ENCODE results near the gene KLF16. TPM values are rescaled to one million over a fixed set of nuclear protein-coding genes. Genes with fewer than 3 reads are reported as not detected.

KLF16 gene
- total RNA-seq, 4 donors from 2014 or later = 9.0 to 18.3 (median 11.6) TPM

DNA sequence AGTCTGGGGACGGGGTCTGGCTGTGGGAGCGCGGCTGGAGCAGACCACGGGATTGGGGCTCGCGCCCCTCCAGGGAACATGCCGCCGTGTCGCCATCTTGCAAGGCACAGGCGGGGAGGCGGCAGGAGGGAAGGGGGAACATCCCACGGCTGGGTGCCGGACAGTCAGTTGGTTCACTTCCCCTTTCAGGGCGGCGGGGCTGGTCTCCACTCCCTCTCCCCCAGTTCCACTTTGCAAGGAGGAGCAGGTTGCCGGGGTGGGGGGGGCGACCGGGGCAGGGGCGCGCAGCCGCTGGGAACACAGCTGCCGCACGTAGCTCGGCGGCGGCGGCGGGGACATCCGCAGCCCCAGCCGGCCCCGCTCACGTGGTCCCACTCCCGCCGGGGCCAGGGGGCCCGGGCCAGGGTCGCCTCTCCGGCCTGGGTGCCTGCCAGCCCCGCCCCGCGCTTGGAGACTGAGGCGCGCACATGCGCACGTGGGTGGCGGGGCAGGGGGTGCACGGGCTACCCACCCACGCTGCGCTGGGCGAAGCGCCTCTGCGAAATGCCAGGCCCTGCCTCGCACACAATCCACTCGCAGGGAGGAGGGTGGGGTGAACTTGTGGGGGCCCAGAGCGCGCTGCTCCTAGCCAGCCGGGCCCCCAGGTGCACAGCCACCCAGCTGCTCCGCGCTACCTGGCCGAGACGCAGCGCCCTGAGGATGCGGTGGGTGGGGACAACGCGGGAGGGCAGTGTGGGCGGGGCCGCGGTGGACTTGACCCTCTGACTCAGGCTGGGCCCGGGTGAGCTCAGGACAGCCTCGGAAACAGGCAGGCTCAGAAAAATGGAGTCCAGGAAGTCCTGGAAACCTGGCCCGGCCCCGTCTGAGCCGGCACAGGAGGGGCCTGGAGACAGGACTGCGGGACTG lies 6.4 kb downstream of the KLF16 start:
- H3K4me1 ChIP-seq = peaks cover 69 to 98% (median 94%) of the 10 kb centered on the region in 4 donors
- peak overlapping the region; percentile 91 to 96 (median 93) for H3K27ac ChIP-seq
- intact Hi-C loops (cut with DNase I; ENCODE audit: low total_unique reads) = no loop called here
- no peaks in the 10 kb centered on the region for H3K9me3 ChIP-seq
- peak overlapping the region; percentile 21 to 55 (median 40) for H3K4me3 ChIP-seq
- peak; percentile 96 for DNase-seq
- H3K27me3 ChIP-seq = no peaks in the 10 kb centered on the region
- TF ChIP-seq POLR2A (IDR thresholded peaks at IDR 0.05) (peak; percentile 92), CTCF (IDR thresholded peaks at IDR 0.05) (no peak), EP300 (IDR thresholded peaks at IDR 0.05; ENCODE audit: low read depth) (no peak), POLR2AphosphoS5 (IDR thresholded peaks at IDR 0.05) (peak; percentile 86 to 97 (median 94))
- H3K36me3 ChIP-seq = no peaks in the 10 kb centered on the region
- WGBS, 2 donors (ENCODE audit: low coverage in 1 of 2) = 0% methylated on average over 1 to 30 of the region's 73 CpGs
- in situ Hi-C loops (cut with MboI; ENCODE audit: low pct_ligation_motif_present in 1 of 4, low pct_unique_long_range_greater_than_20kb in 1 of 4, low sequenced_read_pairs in 3 of 4) = no loop called here

GRCh38 chr19:1856345-1856697 lies 7.1 kb downstream of the KLF16 start:
- TF ChIP-seq POLR2A (IDR thresholded peaks at IDR 0.05) = no peak
- no peak for TF ChIP-seq CTCF (IDR thresholded peaks at IDR 0.05)
- no peak for TF ChIP-seq POLR2AphosphoS5 (IDR thresholded peaks at IDR 0.05)
- TF ChIP-seq EP300 (IDR thresholded peaks at IDR 0.05; ENCODE audit: low read depth) = no peak
- no peaks in the 10 kb centered on the region for H3K9me3 ChIP-seq
- peaks cover 65 to 96% (median 92%) of the 10 kb centered on the region in 4 donors for H3K4me1 ChIP-seq
- H3K27me3 ChIP-seq = no peaks in the 10 kb centered on the region
- in situ Hi-C loops (cut with MboI; ENCODE audit: low pct_ligation_motif_present in 1 of 4, low pct_unique_long_range_greater_than_20kb in 1 of 4, low sequenced_read_pairs in 3 of 4) = no loop called here
- peak overlapping the region; percentile 91 to 96 (median 93) for H3K27ac ChIP-seq
- intact Hi-C loops (cut with DNase I; ENCODE audit: low total_unique reads) = no loop called here
- H3K36me3 ChIP-seq = no peaks in the 10 kb centered on the region
- 18% methylated on average over 5 of the region's 6 CpGs; no CpG with 5 or more reads in 1 of the 2 donors for WGBS, 2 donors (ENCODE audit: low coverage in 1 of 2)
- no peak for DNase-seq
- peak overlapping the region; percentile 8 to 55 (median 40) for H3K4me3 ChIP-seq

DNA sequence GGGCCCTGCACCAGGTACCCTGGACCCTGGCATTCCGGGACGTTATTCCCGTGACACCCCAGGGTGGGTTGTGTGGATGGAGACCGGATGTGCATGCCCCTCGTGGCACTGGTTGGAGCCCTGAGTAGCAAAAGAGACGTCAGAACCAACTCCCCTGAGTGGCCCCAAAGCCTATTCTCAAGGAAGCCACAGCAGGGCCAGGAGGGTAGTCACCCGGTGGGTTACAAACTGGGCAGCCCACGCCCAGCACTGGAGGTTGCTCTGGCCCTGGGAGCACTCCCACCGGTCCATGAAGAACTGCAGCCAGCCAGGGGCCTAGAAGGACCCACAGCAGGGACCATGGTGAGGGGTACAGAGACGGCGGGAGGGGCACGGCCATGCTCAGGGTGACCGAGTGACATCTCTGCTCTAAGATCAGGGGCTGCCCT lies 7.5 kb downstream of the KLF16 start:
- intact Hi-C loops (cut with DNase I; ENCODE audit: low total_unique reads) (no loop called here), in situ Hi-C loops (cut with MboI; ENCODE audit: low pct_ligation_motif_present in 1 of 4, low pct_unique_long_range_greater_than_20kb in 1 of 4, low sequenced_read_pairs in 3 of 4) (no loop called here)
- DNase-seq = no peak
- Histone ChIP-seq H3K4me3 (peak overlapping the region in 3 of 4 donors; percentile 31 to 55 (median 49)), H3K36me3 (no peaks in the 10 kb centered on the region), H3K9me3 (no peaks in the 10 kb centered on the region), H3K4me1 (peaks cover 64 to 92% (median 88%) of the 10 kb centered on the region in 4 donors), H3K27ac (peak overlapping the region; percentile 91 to 96 (median 93)), H3K27me3 (no peaks in the 10 kb centered on the region)
- TF ChIP-seq POLR2A (IDR thresholded peaks at IDR 0.05) (no peak), CTCF (IDR thresholded peaks at IDR 0.05) (peak in 1 of 5 experiments; percentile 9)
- 5% methylated on average over 10 of the region's 13 CpGs; no CpG with 5 or more reads in 1 of the 2 donors for WGBS, 2 donors (ENCODE audit: low coverage in 1 of 2)

DNA sequence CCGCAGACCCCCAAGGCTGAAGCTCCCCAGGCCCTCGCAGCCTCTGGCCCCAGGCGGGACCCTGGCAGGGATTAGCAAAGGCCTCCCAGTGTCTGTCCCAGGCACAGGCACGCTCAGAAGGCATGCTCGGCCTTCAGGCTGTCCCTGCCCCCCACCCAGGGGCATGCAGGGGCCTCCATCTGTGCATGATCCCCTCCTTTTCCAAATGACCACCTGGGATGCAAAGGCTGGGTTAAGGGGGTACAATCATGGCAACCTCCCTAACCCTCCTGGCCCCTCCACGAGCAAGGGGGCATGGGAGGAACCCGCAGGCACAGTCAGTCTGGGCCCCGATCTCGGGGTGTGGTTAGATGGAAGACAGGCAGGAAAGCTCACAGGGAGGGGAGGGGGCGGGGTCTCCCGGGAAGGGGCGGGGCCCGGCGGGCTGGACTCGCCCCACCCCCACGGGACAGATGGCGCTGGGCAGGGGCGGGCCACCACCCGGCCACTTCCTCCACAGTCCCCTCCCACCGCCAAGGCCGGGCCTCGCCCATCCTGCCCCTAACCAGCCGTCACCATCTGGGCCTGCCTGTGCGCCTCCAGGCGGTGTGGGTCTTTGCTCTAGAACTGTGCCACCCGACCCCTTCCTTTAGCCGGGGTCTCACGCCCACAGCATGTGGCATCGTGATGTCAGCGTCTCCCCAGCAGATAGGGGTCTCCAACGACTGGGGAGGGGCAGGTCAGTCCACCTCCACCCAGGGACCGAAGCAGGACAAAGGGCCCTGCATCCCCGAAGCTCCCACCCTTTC lies 8.1 kb downstream of the KLF16 start:
- in situ Hi-C loops (cut with MboI; ENCODE audit: low pct_ligation_motif_present in 1 of 4, low pct_unique_long_range_greater_than_20kb in 1 of 4, low sequenced_read_pairs in 3 of 4) (no loop called here), intact Hi-C loops (cut with DNase I; ENCODE audit: low total_unique reads) (no loop called here)
- Histone ChIP-seq H3K4me1 (peaks cover 58 to 86% (median 82%) of the 10 kb centered on the region in 4 donors), H3K36me3 (no peaks in the 10 kb centered on the region), H3K27me3 (no peaks in the 10 kb centered on the region), H3K4me3 (peak overlapping the region in 3 of 4 donors; percentile 31 to 55 (median 49)), H3K9me3 (no peaks in the 10 kb centered on the region), H3K27ac (peak overlapping the region; percentile 91 to 96 (median 93))
- TF ChIP-seq CTCF (IDR thresholded peaks at IDR 0.05) (peak in 1 of 5 experiments; percentile 9), POLR2A (IDR thresholded peaks at IDR 0.05) (peak; percentile 91), POLR2AphosphoS5 (IDR thresholded peaks at IDR 0.05) (peak; percentile 93 to 96 (median 96)), EP300 (IDR thresholded peaks at IDR 0.05; ENCODE audit: low read depth) (no peak)
- 11% methylated on average over 30 of the region's 33 CpGs; no CpG with 5 or more reads in 1 of the 2 donors for WGBS, 2 donors (ENCODE audit: low coverage in 1 of 2)
- peak; percentile 96 for DNase-seq
